Lower leg skin (tissue), 4 donors: Measurements from ENCODE around the gene APPL1. TPM values are rescaled to one million over a fixed set of nuclear protein-coding genes. Genes with fewer than 3 reads are reported as not detected.

Experiments used
- DNase-seq, 2 donors: peaks; one replicate each; pipeline ENCODE4 v3.0.0-alpha.2; 2019; ENCODE audit warnings: low spot score in 2 of 2
- H3K4me3 ChIP-seq: fragments of 200-600 bp; sonication (generic); 2 replicates; pipeline ENCODE4 v1.5.1; 2017; ENCODE audit warnings: mild to moderate bottlenecking, low read depth; ENCODE audit not compliant: poor library complexity, severe bottlenecking
- CTCF ChIP-seq, 3 donors: fragments of 450-650 bp; IDR thresholded peaks; one replicate each; pipeline ENCODE4 v1.5.1; 2016; ENCODE audit warnings: antibody characterized with exemption in 3 of 3, mild to moderate bottlenecking in 3 of 3, moderate library complexity in 2 of 3
- POLR2A ChIP-seq, 2 donors: fragments of 450-650 bp; IDR thresholded peaks; one replicate each; pipeline ENCODE4 v1.6.1; 2016 to 2017; ENCODE audit warnings: antibody characterized with exemption in 2 of 2, mild to moderate bottlenecking in 1 of 2, moderate library complexity in 1 of 2
- WGBS, 2 donors: methylation state at CpG; one replicate each; pipeline ENCODE4 v1.1.5; 2018; 5-methylcytosine and 5-hydroxymethylcytosine counted together
- intact Hi-C: fragments of 100-400 bp; cut with DNase I; formaldehyde crosslinking; loops from one replicate; pipeline ENCODE4 v1.15.0; 2023; ENCODE audit warnings: low total_unique reads
- total RNA-seq, 4 donors: library from RNA; depleted of rRNA; stranded (reverse); fragments of >200 nt; gene quantifications; one replicate each; pipeline ENCODE4 v1.1.0, GENCODE V29; 2016

The APPL1 gene
- total RNA-seq, 4 donors from 2014 or later: 41.8 to 49.0 (median 44.5) TPM

- no peak overlapping the region for H3K4me3 ChIP-seq
- no peak for TF ChIP-seq POLR2A (IDR thresholded peaks at IDR 0.05)
- TF ChIP-seq CTCF (IDR thresholded peaks at IDR 0.05): no peak
- intact Hi-C loops: no loop called here
- WGBS, 2 donors: 83 to 95% methylated on average over 3 of the region's 3 CpGs
- no peak for DNase-seq
These were observed 29.3 kb downstream of the APPL1 start for GRCh38 chr3:57256844-57257243.

GRCh38 chr3:57257678-57258077, 30.1 kb downstream of the APPL1 start:
- intact Hi-C loops: no loop called here
- TF ChIP-seq POLR2A (IDR thresholded peaks at IDR 0.05): no peak
- no peak overlapping the region for H3K4me3 ChIP-seq
- DNase-seq: no peak

- H3K4me3 ChIP-seq: no peak overlapping the region
- TF ChIP-seq CTCF (IDR thresholded peaks at IDR 0.05) (no peak), POLR2A (IDR thresholded peaks at IDR 0.05) (no peak)
- DNase-seq: no peak
- WGBS, 2 donors: 93 to 96% methylated on average over 4 of the region's 4 CpGs
- intact Hi-C loops: no loop called here
These were observed 33.6 kb downstream of the APPL1 start for GRCh38 chr3:57261119-57261518.

GRCh38 chr3:57261929-57262328, 34.4 kb downstream of the APPL1 start:
- DNase-seq: no peak
- intact Hi-C loops: no loop called here
- WGBS, 2 donors: 90 to 98% methylated on average over 3 of the region's 3 CpGs

GRCh38 chr3:57268416-57268815, 40.9 kb downstream of the APPL1 start:
- H3K4me3 ChIP-seq: no peak overlapping the region
- intact Hi-C loops: no loop called here
- DNase-seq: no peak
- TF ChIP-seq CTCF (IDR thresholded peaks at IDR 0.05) (no peak), POLR2A (IDR thresholded peaks at IDR 0.05) (no peak)
- WGBS, 2 donors: 81 to 84% methylated on average over 1 of the region's 1 CpG

More at GRCh38 chr3:57261929-57262328, 34.4 kb downstream of the APPL1 start:
- no peak overlapping the region for H3K4me3 ChIP-seq
- TF ChIP-seq CTCF (IDR thresholded peaks at IDR 0.05) (no peak), POLR2A (IDR thresholded peaks at IDR 0.05) (no peak)

GRCh38 chr3:57274845-57275244, 47.3 kb downstream of the APPL1 start:
- no peak for TF ChIP-seq POLR2A (IDR thresholded peaks at IDR 0.05)
- no peak for TF ChIP-seq CTCF (IDR thresholded peaks at IDR 0.05)
- DNase-seq: no peak
- WGBS, 2 donors: 97 to 100% methylated on average over 6 of the region's 6 CpGs
- H3K4me3 ChIP-seq: no peak overlapping the region
- intact Hi-C loops: no loop called here
